Retina (tissue), 1 donor: ENCODE results near the gene VWA5B1.

Experiments used
- DNase-seq: peaks from one replicate; pipeline ENCODE4 v3.0.0-alpha.2; 2016

The VWA5B1 gene

GRCh38 chr1:20323613-20323920 is 32.9 kb downstream of the VWA5B1 start:
- no peak for DNase-seq

- no peak for DNase-seq
Observed at GRCh38 chr1:20324704-20325406, 34.2 kb downstream of the VWA5B1 start.

- DNase-seq, result no peak
Observed at GRCh38 chr1:20325407-20325843, 34.8 kb downstream of the VWA5B1 start.

GRCh38 chr1:20325844-20326420 is 35.3 kb downstream of the VWA5B1 start:
- no peak for DNase-seq

GRCh38 chr1:20327467-20327866 is 36.8 kb downstream of the VWA5B1 start:
- no peak for DNase-seq

GRCh38 chr1:20328201-20328600 is 37.5 kb downstream of the VWA5B1 start:
- DNase-seq, result no peak

- DNase-seq, result no peak
Observed at GRCh38 chr1:20329793-20330542, 39.3 kb downstream of the VWA5B1 start.

- DNase-seq, result no peak
Observed at GRCh38 chr1:20334103-20334502, 43.4 kb downstream of the VWA5B1 start.

GRCh38 chr1:20336105-20336605 is 45.5 kb downstream of the VWA5B1 start:
- DNase-seq, result no peak

GRCh38 chr1:20337581-20337980 is 46.9 kb downstream of the VWA5B1 start:
- DNase-seq, result no peak

- DNase-seq, result peak; percentile 70
Observed at GRCh38 chr1:20339811-20340457, 49.3 kb downstream of the VWA5B1 start.

GRCh38 chr1:20342294-20343148 is 51.8 kb downstream of the VWA5B1 start:
- no peak for DNase-seq

GRCh38 chr1:20343149-20343937 is 52.7 kb downstream of the VWA5B1 start:
- DNase-seq, result peak; percentile 82

GRCh38 chr1:20343938-20344302 is 53.2 kb downstream of the VWA5B1 start:
- DNase-seq, result peak; percentile 68

- no peak for DNase-seq
Observed at GRCh38 chr1:20344738-20345137, 54.1 kb downstream of the VWA5B1 start.

GRCh38 chr1:20345419-20345818 is 54.7 kb downstream of the VWA5B1 start:
- no peak for DNase-seq

GRCh38 chr1:20346433-20346832 is 55.8 kb downstream of the VWA5B1 start:
- DNase-seq, result no peak

GRCh38 chr1:20347699-20348098 is 57.0 kb downstream of the VWA5B1 start:
- DNase-seq, result no peak

- DNase-seq, result peak; percentile 42
Observed at GRCh38 chr1:20348326-20348915, 57.7 kb downstream of the VWA5B1 start.

GRCh38 chr1:20349561-20349960 is 58.9 kb downstream of the VWA5B1 start:
- no peak for DNase-seq

- no peak for DNase-seq
Observed at GRCh38 chr1:20349971-20350370, 59.3 kb downstream of the VWA5B1 start.
